Activated T-helper 9 cell treated with anti-CD3 and anti-CD28 coated beads, Interleukin-2, amount 50 U/mL, for 16 hours (primary cell): ENCODE measurements around the gene NXPH3.
"Not testable (repeated sequence)": the region's sequence is repeated elsewhere in the genome, so short reads cannot be mapped to it uniquely, and the experiment has no call there.

Experiments
- DNase-seq: peaks from one replicate; pipeline ENCODE4 v3.0.0-alpha.2; 2020; ENCODE audit warnings: low read depth

The NXPH3 gene

GRCh38 chr17:49575679-49576087 lies at the start of gene NXPH3:
TSS of gene NXPH3 (plus strand) at chr17:49575871. CDS start at chr17:49576220, 349 bp downstream.
- peak; percentile 46 for DNase-seq

DNA sequence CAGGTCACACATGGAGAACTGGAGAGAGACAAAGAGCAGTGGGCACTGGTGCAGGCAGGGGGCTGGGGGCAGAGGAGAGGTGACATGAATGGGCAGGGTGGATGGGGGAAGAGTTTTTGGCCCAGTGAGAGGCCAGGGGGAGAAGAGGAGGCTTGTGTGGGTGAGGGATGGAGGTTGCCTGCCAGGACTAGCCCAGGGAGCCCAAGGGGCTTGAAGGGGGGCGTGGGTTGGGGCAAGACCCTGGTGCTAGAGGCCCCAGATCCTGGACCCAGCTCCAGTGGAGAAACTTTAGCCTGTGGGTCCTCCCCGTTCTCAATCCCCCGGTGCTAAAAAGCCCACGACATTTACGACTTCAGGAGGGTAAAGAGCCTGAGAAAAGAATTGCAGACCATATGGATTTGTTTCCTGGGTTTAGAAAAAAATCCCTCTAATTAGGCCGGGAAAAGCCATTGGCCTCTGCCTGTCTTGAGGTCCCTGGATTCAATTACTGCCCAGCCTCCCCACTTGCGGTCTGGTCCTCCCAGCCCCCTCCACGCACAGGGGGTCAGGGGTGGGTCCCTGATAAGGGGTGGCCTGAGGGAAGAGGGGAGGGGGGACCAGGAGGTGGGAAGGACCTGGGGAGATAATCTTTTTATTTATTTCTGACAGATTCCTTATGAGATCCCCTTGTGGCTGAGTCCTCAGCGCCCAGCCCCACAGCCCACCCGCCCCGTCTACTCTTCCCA lies 47.6 kb upstream of the NXPH3 start:
- DNase-seq = no peak

- no peak for DNase-seq
Measured at GRCh38 chr17:49528966-49529365, 46.7 kb upstream of the NXPH3 start.

DNA sequence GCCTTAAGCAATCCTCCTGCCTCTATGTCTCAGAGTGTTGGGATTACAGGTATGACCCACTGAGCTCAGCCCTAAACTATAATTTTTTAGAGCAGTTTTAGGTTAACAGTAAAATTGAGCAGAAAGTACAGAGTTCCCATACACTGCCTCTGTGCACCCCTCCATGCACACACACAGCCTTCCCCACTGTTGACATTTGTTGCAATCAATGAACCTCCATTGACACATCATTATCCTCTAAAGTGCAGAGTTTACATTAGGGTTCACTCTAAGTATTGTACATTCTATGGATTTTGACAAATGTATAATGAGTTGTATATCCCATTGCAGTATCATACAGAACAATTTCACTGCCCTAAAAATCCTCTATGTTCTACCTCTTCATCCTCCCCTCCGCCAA lies 45.6 kb upstream of the NXPH3 start:
- DNase-seq = no peak

GRCh38 chr17:49543860-49544259 lies 31.8 kb upstream of the NXPH3 start:
- no peak for DNase-seq

DNA sequence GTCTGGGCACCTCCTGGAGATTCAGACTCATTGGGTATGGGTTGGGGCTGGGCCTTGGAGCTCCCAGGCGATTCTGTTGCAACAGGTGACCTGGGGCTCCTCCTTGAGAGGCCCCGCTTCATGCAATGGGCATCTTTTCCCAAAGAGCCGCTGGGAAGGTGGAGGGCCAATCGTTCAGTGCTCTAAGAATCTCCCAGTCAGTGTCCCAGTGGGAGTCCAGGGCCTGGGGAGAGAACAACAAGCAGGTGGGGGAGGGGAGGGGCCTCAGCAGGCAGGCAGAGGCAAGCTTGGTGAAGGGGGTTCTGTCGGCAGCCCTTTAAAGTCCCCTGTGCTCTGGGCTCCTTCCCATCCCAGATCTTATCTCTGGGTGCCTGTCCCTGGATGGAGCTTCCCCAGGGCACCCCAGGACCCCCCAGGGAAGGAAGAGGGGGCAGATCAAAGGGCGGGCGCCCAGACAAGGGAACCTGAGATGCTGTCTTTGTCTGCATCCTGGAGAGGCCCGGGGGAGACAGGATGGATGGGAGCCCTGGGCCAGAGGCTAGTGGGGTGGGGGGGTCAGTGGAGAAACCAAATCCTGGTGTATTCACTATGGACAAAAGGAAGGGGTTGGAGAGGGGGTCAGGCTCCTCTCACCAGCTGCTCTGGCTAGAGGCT lies 30.5 kb upstream of the NXPH3 start:
- DNase-seq = no peak

DNA sequence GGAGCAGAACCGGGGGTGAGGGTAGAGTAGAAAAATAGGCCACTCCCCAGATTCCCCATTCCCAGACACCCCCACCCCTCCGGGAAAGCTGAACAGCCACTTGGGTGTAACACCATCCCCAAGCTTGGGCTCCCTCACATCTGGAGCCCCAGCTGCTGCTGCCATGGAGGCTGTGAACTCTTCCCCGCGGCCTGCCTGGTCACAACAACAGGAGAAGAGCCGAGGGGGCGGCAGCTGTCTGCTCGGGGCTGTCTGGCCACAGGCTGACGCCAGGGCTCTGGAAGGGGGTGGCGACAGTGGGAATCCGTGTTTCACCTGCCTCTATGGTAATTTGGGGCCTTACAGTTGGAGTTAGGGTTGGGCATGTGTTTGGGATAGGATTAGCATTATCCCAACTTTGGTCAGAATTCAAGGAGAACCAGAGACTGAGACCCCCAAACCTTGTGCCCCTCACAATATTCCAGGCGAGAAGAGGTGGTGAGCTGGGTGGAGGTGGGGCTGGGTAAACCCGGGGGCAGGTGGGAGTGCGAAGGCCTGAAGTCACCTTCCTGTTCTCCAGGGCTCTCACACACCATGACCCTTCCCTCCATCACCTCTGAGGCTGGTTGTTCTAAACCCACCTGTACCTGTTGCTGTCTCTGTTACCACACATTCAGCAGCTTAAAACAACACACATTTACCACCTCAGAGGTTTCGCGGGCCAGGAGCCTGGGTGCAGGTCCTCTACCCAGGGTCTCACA lies 29.7 kb upstream of the NXPH3 start:
- DNase-seq = no peak

DNA sequence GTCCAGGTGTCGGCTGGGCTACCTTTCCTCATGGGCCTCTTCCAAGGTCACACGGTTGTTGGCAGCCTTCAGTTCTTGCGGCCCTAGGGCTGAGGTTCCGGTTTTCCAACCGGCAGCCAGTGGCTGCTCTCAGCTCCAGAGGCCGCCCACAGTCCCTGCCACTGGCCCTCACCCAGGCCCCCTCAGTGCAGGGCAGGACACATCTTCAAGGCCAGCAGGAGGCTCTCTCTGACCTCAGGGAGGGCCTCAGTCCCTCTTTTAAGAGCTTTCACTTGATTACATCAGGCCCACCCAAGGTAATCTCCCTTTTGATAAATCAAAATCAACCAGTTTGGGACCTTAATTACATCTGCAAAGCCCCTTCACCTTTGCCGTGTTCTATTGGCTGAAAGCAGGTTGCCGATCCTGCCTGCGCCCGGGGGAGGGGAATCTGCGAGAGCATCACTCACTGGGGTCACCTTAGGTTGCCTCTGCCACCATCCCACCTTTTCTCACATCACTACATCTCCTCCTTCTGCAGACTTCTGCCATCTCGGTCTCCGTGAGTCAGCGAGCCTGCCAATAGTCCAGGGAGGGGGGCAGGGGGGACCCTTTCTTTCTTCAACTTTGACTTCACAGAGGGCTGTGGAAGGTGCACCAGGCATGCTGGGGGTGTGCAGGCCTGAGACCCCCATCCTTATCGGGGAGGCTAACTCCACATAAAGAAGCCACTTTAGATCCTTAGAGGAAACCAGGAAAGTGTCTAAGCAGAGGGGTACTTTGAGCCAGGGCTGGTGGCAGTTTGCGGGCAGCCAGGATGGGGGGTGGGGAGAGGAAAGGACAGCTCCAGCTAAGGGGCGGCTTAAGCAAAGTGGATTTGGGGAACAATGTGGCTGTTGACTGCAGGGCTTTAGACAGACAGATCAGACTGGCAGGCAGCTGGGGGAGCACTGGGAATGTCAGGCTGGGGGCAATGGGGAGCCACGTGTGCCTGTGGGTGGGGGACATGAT lies 28.8 kb upstream of the NXPH3 start:
- DNase-seq = no peak

GRCh38 chr17:49547566-49547965 lies 28.1 kb upstream of the NXPH3 start:
- no peak for DNase-seq

GRCh38 chr17:49548051-49548505 lies 27.6 kb upstream of the NXPH3 start:
- no peak for DNase-seq

DNA sequence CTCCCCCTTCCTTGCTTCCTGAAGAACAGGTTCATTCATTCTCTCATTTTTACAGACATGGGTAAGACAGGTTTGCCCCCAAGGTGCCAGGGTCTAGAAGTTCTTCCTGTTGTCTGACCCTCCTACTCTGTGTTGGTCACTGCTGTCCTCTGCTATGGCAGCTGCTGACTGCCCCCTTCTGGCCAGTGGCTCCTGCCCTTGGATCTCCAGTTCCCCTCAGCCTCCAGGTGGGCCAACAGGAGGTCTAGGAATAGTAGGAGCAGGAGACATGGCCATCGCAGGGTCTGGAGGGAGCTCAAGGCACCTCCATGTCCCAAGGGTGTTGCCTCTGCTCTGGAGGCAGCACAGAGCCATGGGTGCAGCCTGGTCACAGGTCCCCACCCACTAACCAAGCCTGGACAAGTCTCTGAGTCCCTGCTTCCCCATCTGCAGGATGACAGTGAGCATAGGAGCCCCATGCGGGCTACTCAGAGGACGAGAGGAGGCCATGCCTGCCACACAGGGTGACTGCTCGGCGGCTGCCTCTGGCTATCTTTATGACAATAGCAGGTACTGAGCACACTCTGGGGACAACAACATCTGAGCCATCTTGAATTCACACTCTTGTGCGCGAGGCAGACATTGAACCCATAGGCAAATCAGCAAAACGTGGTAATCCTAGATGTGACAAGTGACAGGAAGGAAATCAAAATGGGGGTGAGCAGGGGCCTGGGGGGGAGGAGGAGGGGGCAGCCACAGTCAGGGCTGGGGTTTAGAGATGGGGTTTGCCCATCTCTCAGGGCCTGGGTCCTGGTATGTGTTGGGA lies 27.0 kb upstream of the NXPH3 start:
- no peak for DNase-seq

- DNase-seq = no peak
Measured at GRCh38 chr17:49549311-49549605, 26.4 kb upstream of the NXPH3 start.

GRCh38 chr17:49549691-49550678 lies 25.7 kb upstream of the NXPH3 start:
- DNase-seq = no peak

DNA sequence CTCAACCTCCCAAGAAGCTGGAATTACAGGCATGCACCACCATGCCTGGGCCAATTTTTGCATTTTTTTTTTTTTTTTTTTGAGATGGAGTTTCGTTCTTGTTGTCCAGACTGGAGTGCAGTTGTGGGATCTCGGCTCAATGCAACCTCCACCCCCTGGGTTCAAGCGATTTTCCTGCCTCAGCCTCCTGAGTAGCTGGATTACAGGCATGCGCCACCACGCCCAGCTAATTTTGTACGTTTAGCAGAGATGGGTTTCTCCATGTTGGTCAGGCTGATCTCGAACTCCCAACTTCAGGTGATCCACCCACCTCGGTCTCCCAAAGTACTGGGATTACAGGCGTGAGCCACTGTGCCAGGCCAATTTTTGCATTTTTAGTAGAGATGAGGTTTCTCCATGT lies 24.9 kb upstream of the NXPH3 start:
- DNase-seq = not testable (repeated sequence)

GRCh38 chr17:49551221-49552069 lies 24.2 kb upstream of the NXPH3 start:
- DNase-seq = no peak

DNA sequence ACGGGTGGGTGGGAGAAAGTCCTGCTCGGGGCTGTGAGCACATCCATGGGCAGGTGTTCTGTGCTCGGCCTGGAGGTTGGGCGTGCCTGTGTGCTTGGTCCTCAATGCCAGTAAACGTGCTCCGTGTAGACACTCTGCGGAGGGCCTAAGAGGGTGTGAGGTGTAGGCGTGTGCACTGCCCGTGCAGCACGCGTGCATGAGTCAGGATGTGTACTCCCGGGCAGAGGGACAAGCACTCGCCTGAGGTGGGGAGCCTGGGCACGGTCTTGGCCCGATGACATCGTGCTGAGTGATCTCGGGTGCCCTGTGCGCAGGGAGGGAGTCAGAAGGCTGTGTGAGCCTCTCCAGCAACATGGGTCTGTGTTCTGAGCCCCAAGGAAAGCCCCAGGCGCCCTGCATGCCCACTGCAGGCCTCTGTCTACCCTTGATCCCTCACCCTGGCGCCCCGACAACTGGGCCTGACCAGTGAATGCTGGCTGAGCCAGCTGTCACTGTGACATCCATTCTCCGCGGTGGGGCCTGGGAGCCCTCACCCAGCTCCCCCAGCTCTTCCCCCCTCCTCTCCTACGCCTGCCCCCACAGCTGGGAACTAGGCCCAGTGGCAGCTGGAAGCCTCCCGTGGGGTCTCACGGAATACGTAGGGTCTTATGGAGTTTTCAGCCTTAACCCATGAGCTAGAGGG lies 23.5 kb upstream of the NXPH3 start:
- no peak for DNase-seq

DNA sequence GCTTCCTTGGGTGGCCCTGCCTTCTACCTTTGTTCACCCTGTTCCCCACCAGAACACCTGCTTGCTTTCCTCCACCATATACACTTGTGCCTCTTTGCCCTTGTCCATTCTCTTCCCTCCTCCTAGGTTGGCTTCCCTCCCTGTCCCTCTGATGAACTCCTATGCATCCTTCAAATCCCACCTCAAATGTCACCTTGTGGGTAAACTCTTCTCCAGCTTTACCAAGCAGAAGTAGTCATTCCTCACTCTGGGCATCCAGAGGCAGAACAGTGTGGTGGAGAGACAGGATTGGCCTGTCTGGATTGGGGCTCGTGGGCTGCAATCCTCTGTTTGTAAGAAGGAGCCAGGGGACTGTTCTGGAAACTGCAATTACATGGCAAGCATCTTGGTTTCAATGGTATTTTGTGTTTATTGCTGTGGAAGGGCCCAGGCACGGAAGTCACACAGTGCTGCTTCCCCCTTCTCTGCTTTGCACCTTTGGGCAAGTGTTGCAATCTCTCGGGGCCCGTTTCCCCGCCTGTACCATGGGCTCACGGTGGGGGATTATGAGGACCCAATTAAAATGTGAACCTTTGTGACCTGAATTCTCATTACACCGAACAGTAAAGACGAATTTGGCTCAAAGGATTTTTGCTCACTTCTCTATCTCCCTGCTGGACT lies 21.9 kb upstream of the NXPH3 start:
- DNase-seq = no peak
